ENCODE results near the gene MSI2.

The MSI2 gene

DNA sequence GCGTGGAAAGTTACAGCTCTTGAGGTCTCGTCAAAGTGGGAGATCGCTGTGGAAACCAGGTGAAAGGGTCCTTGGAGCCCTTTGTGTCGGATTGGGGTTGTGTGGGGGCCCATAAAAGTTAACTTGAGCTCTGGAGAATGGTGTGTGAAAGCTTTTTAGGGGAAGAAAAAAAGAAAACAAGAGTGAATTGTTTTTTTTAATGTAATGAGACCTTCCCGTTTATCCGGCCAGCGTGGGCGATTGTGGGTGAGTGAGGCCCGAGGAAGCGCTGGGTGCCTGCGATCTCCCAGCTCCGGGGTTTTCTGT lies 150.6 kb downstream of the MSI2 start:
- in situ Hi-C loops (cut with MboI; ENCODE audit: low sequenced_read_pairs): no loop called here

DNA sequence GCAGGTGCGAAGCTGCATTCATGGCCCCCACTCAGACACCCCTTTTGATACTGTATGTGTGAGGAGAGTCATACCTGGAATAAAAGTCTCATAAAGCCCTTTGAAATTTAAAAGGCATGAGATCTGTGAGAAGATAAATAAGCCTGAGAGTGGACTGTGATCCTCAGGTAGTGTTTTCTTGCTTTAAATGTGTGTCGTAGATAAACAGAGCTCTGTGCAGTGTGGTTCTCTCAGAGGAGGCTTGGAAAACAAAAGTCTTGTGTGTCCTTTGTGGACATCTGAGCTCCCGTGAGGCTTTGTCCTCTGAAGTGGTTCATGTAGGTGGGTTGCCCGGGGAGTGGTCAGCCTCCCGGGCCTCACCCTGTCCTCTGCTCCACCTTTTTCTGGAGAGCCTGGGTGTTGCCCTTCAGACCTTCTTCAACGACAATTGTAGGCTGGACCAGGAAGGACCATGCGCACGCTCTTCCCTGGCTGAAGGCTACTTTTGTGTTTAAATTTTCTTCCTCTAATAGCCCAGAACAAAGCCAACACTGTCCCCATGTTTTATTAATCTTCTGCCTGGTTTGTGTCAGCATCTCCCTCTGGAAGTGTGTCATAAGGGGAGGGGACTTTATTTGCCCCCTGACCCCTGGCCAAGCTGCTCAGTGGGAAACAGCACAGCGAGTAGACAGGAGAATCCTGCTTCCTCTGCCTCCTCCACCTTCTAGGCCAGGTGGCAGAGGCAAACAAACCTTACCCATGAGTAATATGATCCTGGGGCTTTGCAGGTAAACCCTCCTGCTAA lies 151.2 kb downstream of the MSI2 start:
- in situ Hi-C loops (cut with MboI; ENCODE audit: low sequenced_read_pairs): no loop called here

DNA sequence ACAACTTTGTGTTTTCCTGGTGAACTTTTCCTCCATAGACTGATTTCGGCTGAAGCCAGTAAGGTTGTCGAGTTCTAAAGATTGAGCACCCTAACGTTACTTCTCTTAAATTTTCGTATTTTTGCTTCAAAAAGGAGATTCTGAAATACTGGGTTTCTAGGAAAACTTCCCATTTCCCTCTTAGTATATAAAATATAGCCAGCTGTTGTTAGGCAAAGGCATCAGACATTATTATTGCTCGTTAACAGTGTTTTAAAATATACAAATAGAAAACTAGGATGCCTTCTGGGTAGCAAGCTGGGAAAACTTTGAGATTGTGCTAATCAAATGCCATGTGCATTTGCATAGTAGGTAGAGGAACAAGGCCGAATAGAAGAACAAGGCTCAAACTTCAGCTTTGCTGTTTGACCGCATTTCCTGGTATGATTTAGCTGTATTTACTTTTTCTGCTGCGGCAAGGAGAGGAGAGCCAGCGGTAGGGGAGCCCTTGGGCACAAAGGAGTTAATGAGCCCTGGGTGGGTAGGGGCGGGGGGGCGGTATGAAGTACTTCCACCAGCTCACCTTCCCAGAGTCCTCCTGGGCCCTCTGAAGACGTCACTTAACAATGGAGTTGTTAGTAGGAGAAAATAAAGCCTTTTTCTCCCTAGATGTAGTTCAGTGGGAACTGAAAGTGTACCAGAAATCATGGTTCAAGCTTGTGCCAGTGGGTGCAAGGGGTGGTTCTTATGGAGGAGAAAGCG lies 151.9 kb downstream of the MSI2 start:
- in situ Hi-C loops (cut with MboI; ENCODE audit: low sequenced_read_pairs): no loop called here

DNA sequence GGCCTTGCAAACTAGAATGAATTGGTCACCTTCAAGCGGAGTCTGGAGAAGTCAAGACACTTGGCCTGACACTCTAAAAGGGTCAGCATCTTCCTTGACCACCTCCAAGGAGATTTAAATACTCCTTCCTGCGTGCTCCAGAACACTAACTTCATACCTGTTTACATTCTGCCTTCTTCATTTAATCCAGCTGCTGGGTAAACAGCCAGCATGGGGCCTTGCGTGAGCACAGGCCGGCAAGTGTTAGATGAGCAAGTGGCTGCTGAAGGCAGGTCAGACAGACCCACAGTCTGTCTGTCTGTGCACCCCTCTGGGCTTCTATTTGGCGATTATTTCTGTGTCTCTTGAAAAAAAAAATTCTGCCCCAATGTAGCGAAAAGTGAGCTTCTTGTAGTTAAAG lies 153.8 kb downstream of the MSI2 start:
- in situ Hi-C loops (cut with MboI; ENCODE audit: low sequenced_read_pairs): no loop called here

DNA sequence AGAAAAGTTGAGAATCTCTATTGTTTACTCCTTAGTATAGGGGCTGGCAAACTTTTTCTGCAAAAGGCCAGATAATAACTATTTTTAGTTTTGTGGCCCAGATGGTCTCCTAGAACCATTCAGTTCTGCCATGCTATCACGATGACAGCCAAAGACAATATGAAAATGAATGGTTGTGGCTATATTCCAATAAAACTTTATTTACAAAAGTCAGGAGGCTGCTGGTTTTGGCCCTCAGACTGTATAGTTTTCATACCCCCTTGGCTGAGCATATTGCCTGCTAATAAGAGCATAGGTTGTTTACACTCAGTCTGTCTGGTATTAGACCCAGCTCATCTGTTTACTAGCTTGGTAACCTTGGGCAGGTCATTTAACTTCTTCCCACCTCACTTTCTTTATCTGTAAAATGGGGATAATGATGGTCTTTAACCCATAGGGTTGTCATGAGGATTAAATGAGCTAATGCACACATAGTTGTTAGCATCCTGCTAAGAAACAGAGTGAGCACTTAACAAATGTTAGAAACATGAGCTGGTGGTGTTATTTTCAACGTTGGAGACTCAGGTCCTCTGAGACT lies 156.3 kb downstream of the MSI2 start:
- in situ Hi-C loops (cut with MboI; ENCODE audit: low sequenced_read_pairs): no loop called here

DNA sequence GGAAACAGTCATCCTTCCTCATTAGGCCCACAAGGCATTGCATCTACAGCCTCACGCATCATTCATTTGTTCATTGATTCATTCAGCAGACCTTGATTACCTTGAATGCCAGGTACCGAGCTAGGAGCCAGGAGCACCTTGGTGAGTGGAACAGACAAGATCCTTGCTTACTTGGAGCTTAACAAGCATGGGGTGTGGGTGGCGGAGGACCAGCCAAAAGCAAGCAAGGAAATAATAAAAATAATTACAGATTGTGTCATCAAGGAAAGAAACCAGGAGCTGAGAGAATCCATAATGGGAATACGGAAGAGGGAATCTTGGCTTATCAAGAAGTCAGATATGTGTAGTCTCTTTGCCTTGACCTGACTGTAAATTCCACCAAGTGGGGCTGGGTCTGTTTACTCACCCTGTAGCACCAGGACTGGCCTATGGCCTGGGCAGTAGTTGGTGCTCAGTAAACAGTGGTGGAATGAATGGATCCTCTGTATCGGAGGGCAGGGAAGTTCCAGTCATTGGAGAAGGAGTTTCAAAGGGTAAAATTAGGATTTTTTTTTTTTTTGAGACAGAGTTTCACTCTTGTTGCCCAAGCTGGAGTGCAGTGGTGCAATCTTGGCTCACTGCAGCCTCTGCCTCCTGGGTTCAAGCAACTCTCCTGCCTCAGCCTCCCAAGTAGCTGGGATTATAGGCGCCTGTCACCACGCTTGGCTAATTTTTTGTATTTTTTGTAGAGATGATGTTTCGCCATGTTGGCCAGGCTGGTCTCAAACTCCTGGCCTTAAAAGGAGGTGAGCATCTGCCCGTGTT lies 157.7 kb downstream of the MSI2 start:
- in situ Hi-C loops (cut with MboI; ENCODE audit: low sequenced_read_pairs): no loop called here

DNA sequence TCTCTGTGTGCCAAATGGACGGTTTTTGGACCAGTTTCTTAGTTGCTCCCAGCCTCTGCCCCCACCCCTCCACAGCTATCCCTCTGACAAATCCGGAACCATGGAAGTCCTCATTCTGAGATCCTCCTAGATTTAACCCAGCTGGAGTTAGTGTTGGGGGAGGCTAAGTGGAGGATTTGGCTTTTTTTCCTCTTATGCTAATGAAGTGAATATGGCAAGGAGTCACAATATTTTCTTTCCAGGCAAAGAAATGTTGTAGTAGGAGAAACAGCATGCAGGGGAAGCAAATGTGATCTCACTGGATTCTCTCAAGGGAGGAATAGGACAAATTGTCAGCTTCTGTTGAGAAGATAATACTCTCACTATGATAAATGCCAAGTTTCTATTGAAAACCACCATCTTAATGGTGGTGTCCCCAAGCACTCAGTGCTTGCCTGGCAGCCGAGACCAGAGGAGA lies 159.5 kb downstream of the MSI2 start:
- in situ Hi-C loops (cut with MboI; ENCODE audit: low sequenced_read_pairs): no loop called here

DNA sequence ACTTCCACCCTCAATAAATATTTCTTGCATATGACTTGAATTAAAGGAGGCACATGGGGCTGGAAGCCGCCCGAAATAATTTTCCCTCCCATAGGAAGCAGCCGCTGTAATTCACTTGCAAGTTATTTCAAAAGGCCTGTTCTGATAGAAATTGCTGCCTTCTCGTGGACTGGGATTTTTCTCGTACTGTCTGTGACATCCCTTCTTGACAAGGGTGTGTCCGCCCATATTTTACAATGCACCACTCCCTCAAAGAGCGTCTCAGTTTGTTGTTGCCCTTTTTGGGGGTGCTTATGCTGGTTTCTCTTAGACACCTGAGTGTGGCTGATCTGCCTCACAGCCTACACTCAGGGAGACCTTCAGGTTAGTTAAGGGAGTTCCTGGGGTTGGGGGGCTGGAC lies 160.0 kb downstream of the MSI2 start:
- in situ Hi-C loops (cut with MboI; ENCODE audit: low sequenced_read_pairs): no loop called here

DNA sequence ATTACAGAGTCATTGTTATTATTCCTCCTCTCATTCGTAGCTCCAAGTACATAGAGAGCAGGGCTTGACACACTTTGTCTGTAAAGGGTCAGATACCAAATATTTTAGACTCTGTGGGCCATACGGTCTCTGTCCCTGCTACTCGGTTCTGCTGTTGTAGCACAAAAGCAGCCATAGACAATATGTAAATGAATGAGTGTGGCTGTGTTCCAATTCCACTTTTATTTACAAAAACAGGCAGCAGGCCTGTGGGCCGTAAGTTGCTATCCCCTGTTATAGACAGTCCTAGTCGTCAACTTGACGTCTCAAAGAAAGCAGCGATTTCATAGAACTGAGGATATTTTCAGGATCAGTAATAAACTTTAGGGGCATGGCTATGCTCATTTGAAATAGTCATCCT lies 161.6 kb downstream of the MSI2 start:
- in situ Hi-C loops (cut with MboI; ENCODE audit: low sequenced_read_pairs): no loop called here

DNA sequence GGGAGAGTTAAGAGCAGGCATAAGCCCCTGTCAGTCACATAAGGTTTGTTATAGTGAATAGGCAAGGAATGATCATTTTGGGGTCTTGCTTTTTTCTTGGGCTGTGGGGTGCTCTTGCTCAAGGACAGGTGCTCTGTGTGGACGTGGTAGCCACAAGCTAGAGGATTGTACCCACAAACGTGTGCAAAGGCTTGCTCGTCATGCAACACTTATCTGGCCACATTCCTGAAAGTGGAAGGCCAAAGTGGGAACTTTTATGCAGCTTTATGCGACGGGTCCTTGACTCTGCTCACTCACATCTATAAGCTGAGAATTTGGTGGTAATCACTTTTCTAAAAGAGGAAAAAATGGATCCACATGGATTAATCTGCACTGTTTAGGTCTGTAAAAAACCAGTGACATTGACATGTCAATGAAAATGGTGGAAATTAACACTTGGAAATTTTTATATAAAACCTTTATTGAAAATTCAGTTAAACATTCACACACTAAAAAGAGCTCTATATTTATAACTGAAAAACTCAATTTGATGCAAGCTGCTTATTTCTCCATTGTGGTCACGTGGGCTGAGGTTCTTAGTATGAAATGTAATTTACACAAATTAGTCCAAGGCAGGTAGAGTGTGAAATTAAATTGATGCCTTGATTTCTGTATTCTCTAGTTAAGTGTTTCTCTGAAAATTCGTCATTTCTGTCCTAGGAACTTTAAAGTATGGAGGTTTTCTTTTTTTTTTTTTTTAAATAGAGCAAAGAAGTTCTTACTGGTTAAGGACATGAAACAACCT lies 162.3 kb downstream of the MSI2 start:
- in situ Hi-C loops (cut with MboI; ENCODE audit: low sequenced_read_pairs): no loop called here

DNA sequence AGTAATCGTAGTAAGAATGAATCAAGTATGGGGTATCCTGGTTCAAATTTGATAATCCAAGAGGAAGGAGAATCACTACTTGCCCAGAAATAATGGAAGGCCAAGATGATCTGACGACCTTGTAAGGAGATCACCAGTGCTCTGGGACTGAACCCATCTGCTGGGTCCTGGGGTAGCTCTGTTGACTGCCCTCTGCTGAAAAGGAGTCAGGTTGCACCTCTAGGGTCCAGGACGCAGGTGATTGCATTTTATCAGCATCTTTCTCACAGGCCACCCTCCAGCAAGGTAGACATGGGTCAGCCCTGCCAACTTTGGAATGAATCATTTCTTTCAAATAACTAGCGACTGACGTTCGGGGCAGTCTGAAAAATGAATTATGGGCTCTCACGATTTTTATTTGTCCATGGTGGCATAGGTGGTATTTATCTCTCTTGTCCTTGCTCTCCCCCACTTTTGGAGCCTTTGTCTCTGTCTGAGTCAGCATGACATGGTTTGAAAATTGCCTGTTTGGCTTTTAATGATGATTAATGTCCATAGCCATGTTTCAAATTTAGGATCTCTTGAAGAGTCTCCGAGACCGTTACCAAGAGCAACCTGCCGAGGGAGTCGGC lies 163.7 kb downstream of the MSI2 start:
- in situ Hi-C loops (cut with MboI; ENCODE audit: low sequenced_read_pairs): no loop called here

DNA sequence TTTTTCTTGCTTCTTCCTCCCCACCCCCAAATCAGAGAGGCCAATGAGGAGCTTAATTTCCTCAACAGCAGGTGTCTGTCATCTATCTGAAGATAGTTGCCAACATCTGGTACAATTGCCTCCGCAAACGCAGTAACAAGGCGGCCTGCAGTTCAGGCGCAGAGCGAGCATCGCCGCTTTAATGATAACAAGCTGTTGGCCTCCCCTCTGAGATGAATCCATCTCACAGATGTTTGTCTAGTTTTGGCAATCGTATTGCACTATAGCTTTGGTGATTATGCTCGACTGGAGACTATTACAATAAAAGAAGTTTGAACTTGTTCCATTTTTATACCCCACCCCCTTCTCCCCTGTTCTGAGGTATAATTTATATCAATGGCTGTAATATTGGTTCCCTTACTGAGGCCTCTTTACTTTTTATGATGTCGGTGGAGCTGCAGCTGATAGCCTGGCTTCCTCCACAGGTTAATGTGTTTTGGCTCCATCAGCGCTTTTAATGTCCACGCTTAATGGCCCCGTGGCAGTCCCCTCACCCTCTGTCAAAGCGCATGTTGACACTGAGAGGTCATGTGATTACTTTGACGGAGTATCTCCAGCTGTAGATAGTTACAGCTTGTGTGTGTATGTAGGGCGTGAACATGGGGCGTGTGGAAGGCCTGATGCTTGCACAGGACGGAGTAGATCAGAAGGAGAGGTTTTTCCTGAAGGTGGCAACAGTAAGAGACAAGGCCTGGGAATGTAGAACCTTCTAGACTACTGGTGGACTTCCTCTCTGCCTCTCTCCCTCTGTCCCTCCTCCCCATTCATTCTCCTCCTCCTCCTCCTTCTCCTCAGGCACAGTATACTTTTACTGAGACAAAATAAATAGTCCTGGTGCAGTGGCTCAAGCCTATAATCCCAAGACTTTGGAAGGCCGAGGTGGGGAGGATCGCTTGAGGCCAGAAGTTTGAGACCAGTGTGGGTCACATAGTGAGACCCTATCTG lies 164.7 kb downstream of the MSI2 start:
- in situ Hi-C loops (cut with MboI; ENCODE audit: low sequenced_read_pairs): no loop called here

DNA sequence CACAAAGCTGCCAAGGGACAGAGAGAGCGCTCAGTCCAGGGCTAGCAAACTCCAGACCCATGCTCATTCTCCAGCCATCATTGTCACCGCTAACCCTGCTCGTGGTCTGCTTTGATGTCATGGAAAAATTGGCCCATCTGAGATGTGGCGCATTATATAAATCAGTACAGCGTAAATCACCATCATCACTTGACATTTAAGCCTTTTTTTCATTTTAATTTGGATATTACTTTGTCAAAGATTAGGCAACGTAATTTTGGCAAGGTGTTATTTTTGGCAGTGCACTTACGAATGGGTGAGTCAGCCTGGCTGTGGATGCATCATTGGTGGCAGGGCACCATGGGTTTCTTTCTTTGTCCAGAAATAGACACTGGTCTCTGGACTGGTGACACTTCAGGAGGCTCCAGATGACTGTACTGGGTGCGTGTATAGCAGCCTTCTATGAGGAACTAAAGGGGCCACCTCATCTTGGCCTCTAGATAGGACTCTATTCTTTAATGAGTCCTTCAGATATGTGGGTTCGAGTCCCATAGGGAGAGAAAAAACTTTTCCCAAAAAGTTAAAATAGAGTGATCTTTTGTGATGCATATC lies 166.3 kb downstream of the MSI2 start:
- in situ Hi-C loops (cut with MboI; ENCODE audit: low sequenced_read_pairs): no loop called here

DNA sequence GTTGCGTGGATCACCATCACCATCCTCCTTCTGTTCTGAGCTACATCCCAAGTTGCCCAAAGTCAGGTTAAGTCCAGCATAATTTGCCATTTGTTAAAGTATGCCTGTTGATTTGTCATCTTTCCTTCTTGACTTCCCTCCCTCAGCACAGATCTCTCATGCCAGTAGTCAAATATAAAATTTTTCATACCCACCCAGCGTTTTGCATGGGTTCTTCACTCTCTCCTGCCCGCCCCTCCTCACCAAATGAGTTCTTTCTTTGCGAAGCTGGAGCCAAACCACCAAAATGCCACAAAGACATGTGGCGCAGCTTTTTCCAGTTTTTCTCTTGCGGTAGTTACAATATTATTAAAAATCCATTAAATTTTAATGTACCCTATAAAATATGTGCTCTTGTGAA lies 167.2 kb downstream of the MSI2 start:
- in situ Hi-C loops (cut with MboI; ENCODE audit: low sequenced_read_pairs): no loop called here

DNA sequence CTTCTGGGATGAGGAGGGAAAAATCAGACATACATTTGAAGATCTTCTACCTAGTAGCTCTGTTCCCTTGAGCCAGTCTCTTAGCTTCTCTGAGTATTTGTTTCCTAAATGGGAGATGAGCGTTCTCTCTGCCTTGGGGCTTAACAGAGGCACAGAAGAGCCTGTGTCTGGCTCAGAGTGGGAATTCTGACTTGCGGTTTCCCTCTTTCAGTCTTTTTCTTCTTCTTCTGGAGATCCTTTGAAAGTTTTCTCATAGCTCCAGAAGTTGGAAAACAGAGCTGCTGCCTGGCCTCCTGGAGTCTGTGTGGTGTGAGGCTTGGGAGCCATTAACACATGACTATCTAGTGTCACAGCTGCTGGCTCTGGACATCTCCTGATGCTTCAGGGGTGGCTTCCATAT lies 167.9 kb downstream of the MSI2 start:
- in situ Hi-C loops (cut with MboI; ENCODE audit: low sequenced_read_pairs): no loop called here

DNA sequence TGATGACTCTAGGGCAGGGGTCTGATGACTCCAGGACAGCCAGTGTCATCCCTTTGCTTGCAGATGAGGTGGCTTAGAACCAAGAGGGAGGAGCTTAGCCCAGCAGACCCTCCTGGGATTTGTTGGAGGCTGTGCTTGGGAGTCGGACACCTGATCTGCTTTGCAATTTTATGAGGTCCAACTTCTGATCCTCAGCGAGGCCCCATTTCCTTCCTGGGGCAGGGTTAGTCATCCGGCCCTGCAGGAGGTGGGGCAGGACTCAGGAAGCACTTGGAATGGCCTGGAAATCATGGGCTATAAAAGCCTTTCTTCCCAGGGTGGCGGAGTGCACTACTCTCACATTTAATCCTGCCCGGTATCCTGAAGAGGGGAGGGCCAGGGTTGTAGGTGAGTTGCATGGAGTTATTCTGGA lies 168.5 kb downstream of the MSI2 start:
- in situ Hi-C loops (cut with MboI; ENCODE audit: low sequenced_read_pairs): no loop called here

DNA sequence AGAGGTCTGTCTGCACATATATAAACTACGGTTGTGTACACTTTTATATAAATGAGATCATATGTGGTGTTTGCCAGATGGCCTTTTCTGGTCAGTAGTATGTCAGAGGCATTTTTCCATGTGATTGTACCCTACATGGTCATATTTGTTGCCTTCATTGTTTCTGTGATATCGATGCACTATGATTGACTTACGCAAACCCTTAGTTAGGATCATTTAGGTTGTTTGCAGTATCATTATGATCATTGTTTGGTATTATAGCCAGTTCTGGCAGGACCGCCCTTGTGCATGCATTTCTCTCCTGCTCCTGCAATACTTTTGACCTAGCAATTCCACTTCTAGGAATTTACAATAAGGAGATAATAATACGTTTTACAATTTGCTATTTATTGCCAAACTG lies 169.1 kb downstream of the MSI2 start:
- in situ Hi-C loops (cut with MboI; ENCODE audit: low sequenced_read_pairs): no loop called here

Data from HL-60/S4 treated with retinoic acid at 250 ng/mL for 4 days and 3 days (cell line).